GM20000 (cell line): Measurements from ENCODE around the gene SYTL2.
A peak's percentile ranks its signal among the peaks of the same experiment; 100 is the strongest.
"Not testable (repeated sequence)": the region's sequence is repeated elsewhere in the genome, so short reads cannot be mapped to it uniquely, and the experiment has no call there.

Experiments used
- DNase-seq: peaks from one replicate; pipeline ENCODE4 v3.0.0; 2012; ENCODE audit warnings: low spot score
- CTCF ChIP-seq: IDR thresholded peaks from 2 replicates; pipeline ENCODE4 v1.5.1; 2012; ENCODE audit warnings: mild to moderate bottlenecking, control low read depth; ENCODE audit errors: extremely low read depth, missing control alignments

The SYTL2 gene

GRCh38 chr11:85664615-85665481, 146.1 kb downstream of the SYTL2 start, which contains the start of gene CREBZF:
Gene CREBZF (minus strand): TSS chr11:85665129. CDS start chr11:85664875, 254 bp downstream.
- DNase-seq, result peak; percentile 92
- TF ChIP-seq CTCF, result no peak

GRCh38 chr11:85663753-85664614, 147.0 kb downstream of the SYTL2 start:
- DNase-seq, result peak; percentile 82
- TF ChIP-seq CTCF, result peak; percentile 51

- DNase-seq, result peak; percentile 26
- no peak for TF ChIP-seq CTCF
Measured at GRCh38 chr11:85663080-85663752, 147.7 kb downstream of the SYTL2 start.

- no peak for TF ChIP-seq CTCF
- no peak for DNase-seq
Measured at GRCh38 chr11:85661972-85662664, 148.8 kb downstream of the SYTL2 start.

GRCh38 chr11:85658180-85658579, 152.8 kb downstream of the SYTL2 start:
- DNase-seq, result no peak
- no peak for TF ChIP-seq CTCF

GRCh38 chr11:85656777-85657176, 154.2 kb downstream of the SYTL2 start:
- DNase-seq, result no peak
- TF ChIP-seq CTCF, result no peak

GRCh38 chr11:85654343-85654742, 156.6 kb downstream of the SYTL2 start:
- DNase-seq, result not testable (repeated sequence)
